ENCODE results near the gene TAF4. TPM values are rescaled to one million over a fixed set of nuclear protein-coding genes. Genes with fewer than 3 reads are reported as not detected.

Gene TAF4
- total RNA-seq, 1 donor from 2014 or later: 22.2 TPM

DNA sequence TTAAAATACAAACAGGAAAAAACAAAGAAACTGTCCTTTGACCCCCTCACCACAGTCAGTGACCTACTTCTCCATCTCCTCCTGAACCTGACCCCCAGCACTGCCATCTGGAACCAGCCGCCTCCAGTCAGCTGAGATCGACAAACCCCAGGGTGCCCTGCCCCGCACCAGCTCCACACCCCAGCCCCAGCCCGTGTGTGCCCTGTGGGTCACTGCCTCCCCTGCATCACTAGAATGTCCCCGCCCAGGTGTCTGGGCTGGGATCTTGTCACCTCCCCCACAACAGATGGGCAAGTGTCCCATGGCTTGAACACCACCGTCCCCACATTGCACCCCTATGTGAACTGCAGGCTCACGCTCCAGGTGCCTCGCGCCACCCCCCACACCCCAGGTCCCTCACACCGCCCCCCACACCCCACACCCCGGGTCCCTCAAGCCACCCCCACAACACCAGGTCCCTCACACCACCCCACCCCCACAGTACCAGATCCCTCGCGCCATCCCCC is 13.3 kb downstream of the TAF4 start:
- no peak overlapping the region for H3K27ac Mint-ChIP-seq
- TF ChIP-seq, protein P1, sequence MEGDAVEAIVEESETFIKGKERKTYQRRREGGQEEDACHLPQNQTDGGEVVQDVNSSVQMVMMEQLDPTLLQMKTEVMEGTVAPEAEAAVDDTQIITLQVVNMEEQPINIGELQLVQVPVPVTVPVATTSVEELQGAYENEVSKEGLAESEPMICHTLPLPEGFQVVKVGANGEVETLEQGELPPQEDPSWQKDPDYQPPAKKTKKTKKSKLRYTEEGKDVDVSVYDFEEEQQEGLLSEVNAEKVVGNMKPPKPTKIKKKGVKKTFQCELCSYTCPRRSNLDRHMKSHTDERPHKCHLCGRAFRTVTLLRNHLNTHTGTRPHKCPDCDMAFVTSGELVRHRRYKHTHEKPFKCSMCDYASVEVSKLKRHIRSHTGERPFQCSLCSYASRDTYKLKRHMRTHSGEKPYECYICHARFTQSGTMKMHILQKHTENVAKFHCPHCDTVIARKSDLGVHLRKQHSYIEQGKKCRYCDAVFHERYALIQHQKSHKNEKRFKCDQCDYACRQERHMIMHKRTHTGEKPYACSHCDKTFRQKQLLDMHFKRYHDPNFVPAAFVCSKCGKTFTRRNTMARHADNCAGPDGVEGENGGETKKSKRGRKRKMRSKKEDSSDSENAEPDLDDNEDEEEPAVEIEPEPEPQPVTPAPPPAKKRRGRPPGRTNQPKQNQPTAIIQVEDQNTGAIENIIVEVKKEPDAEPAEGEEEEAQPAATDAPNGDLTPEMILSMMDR (conservative IDR thresholded peaks at IDR 0.05): no peak

DNA sequence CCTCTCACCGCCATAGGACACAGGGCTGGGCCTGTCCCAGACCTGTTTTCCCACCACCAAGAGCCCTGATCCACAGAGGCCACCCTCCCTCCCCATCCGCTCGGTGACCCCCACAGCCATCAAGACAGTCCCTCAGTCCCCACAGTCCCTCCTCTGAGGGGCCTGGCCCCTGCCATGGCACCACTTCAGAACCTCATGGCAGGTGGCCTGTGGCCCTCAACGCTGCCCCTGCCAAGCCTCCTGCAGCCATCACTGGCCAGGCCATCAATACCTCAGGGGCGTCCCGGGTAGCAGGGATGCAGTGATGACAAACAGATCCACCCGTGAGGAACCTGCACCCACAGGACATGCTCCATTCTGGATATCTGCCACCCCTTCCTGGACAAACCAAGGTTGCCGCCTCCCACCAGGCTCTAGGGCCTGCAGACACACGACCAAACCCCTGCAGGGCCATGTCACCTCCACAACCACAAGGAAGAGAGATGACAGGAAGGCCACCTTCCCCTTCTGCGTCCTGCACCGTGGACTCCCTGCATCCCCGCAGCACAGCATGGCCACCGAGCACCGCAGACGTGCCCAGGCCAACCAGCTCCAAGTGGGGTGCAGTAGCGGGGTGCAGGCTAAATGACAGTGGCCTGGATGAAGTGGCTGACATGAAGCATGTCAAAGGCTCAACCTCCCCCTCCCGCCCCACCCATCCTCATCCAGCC is 14.0 kb downstream of the TAF4 start:
- peaks cover 20% of the 10 kb centered on the region for H3K4me1 Mint-ChIP-seq (ENCODE audit: unreplicated experiment)
- DNase-seq (ENCODE audit: extremely low spot score, unreplicated experiment): no peak
- H3K36me3 Mint-ChIP-seq: peaks cover 4% of the 10 kb centered on the region
- H3K27me3 Mint-ChIP-seq: no peaks in the 10 kb centered on the region
- H3K4me3 Mint-ChIP-seq: no peak overlapping the region
- no peaks in the 10 kb centered on the region for H3K9me3 Mint-ChIP-seq
- no peak overlapping the region for H3K27ac Mint-ChIP-seq
- TF ChIP-seq, protein P1 (conservative IDR thresholded peaks at IDR 0.05): no peak

More for the DNA sequence above, 13.3 kb downstream of the TAF4 start:
- Mint-ChIP-seq H3K36me3 (peaks cover 4% of the 10 kb centered on the region), H3K4me3 (no peak overlapping the region), H3K4me1 (ENCODE audit: unreplicated experiment) (peaks cover 15% of the 10 kb centered on the region), H3K27me3 (no peaks in the 10 kb centered on the region), H3K9me3 (no peaks in the 10 kb centered on the region)
- no peak for DNase-seq (ENCODE audit: extremely low spot score, unreplicated experiment)

DNA sequence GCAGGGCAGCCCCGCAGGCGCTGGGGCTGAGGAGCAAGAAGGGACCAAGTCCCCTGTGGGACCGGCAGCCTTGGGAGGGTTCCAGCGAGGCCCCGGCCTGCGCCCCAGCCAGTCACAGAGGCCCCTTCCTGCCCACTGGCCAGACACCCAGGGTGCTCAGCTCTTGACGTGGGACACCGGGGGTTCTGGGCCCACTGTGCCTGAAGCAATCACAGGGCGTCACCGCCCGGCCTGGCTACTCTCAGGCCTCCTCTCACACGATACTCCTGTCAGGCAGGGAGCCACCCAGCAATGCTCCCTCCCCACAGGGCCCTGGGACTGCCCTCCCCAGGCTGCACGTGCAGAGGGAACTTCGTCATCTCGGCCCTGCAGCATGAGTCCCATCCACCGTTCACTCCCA is 14.5 kb downstream of the TAF4 start:
- Mint-ChIP-seq H3K9me3 (no peaks in the 10 kb centered on the region), H3K4me3 (no peak overlapping the region), H3K4me1 (ENCODE audit: unreplicated experiment) (peaks cover 24% of the 10 kb centered on the region), H3K36me3 (peaks cover 4% of the 10 kb centered on the region), H3K27me3 (no peaks in the 10 kb centered on the region), H3K27ac (no peak overlapping the region)
- TF ChIP-seq, protein P1 (conservative IDR thresholded peaks at IDR 0.05): no peak
- no peak for DNase-seq (ENCODE audit: extremely low spot score, unreplicated experiment)

DNA sequence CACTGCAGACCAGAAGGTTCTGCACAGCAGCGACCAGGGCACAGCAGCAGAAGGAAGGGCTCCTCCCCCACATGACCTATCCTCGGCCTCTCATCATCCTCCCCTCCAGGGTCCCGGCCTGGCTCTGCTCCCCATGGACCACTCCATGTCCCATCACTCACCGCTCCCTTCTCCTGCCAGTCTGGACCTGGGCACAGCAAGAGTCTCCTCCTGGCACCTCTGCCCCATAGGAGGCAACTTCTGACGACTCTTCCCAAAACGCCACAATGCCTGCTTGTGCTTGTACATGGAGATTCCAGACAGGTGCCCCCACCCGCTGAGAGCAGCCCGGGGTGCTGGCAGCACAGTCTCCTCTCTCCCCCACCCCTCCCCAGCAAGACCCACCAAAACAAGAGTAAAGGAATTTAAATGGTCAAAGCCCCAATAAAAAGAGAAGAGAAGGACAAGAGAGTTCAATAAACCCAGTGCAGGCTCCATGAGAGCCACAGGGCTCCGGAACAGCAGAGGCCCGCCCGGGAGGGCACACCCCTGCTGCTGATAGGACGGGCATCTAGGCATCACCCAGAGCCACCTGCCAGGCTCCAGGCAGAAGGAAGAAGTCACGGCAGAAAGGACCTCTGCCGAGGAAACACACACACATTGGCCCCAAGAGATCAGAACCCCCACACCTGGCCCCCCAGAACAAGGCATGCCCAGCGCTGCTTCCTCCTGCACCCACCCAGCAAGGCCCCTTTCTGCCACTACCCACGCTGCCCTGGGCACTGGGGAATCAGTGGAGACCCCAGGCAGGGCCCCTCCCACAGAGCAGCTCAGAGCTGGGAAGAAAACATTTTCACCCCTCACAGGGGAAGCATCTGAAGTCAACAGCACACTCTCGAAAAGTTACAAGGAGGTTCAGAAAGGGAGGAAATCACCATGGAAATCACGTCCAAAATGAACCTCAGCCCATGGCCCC is 15.2 kb downstream of the TAF4 start:
- Mint-ChIP-seq H3K27ac (no peak overlapping the region), H3K4me3 (no peak overlapping the region)
- no peak for DNase-seq (ENCODE audit: extremely low spot score, unreplicated experiment)

More for the DNA sequence above, 15.2 kb downstream of the TAF4 start:
- H3K9me3 Mint-ChIP-seq: no peaks in the 10 kb centered on the region
- peaks cover 27% of the 10 kb centered on the region for H3K4me1 Mint-ChIP-seq (ENCODE audit: unreplicated experiment)
- TF ChIP-seq, protein P1 (conservative IDR thresholded peaks at IDR 0.05): no peak
- H3K27me3 Mint-ChIP-seq: no peaks in the 10 kb centered on the region
- peaks cover 4% of the 10 kb centered on the region for H3K36me3 Mint-ChIP-seq
